Measurements from ENCODE around the gene MYPOP. TPM values are rescaled to one million over a fixed set of nuclear protein-coding genes. Genes with fewer than 3 reads are reported as not detected.

Gene MYPOP
- total RNA-seq, 6 experiments from 2014 or later, result 10.2 to 11.2 (median 10.5) TPM

GRCh38 chr19:45876411-45877197 is 25.8 kb downstream of the MYPOP start:
- H3K27ac Mint-ChIP-seq, result no peak overlapping the region
- H3K36me3 Mint-ChIP-seq (ENCODE audit: low read depth), result no peaks in the 10 kb centered on the region
- peaks cover 27% of the 10 kb centered on the region for H3K27me3 Mint-ChIP-seq (ENCODE audit: insufficient read depth)
- TF ChIP-seq CTCF (IDR thresholded peaks at IDR 0.05), result no peak
- no peak overlapping the region for H3K4me3 Mint-ChIP-seq
- no peak for DNase-seq
- H3K4me1 Mint-ChIP-seq (ENCODE audit: low read depth), result no peaks in the 10 kb centered on the region
- no peaks in the 10 kb centered on the region for H3K9me3 Mint-ChIP-seq

GRCh38 chr19:45876161-45876410 is 26.3 kb downstream of the MYPOP start:
- Mint-ChIP-seq H3K4me3 (no peak overlapping the region), H3K4me1 (ENCODE audit: low read depth) (no peaks in the 10 kb centered on the region)

GRCh38 chr19:45874620-45874966 is 27.8 kb downstream of the MYPOP start:
- Mint-ChIP-seq H3K27me3 (ENCODE audit: insufficient read depth) (peaks cover 27% of the 10 kb centered on the region), H3K4me1 (ENCODE audit: low read depth) (no peaks in the 10 kb centered on the region), H3K4me3 (no peak overlapping the region), H3K9me3 (no peaks in the 10 kb centered on the region), H3K36me3 (ENCODE audit: low read depth) (no peaks in the 10 kb centered on the region), H3K27ac (no peak overlapping the region)
- DNase-seq, result no peak
- TF ChIP-seq CTCF (IDR thresholded peaks at IDR 0.05), result no peak

More at GRCh38 chr19:45876161-45876410, 26.3 kb downstream of the MYPOP start:
- Mint-ChIP-seq H3K27ac (no peak overlapping the region), H3K36me3 (ENCODE audit: low read depth) (no peaks in the 10 kb centered on the region), H3K27me3 (ENCODE audit: insufficient read depth) (peaks cover 29% of the 10 kb centered on the region), H3K9me3 (no peaks in the 10 kb centered on the region)
- no peak for DNase-seq
- TF ChIP-seq CTCF (IDR thresholded peaks at IDR 0.05), result no peak

GRCh38 chr19:45873219-45873772 is 29.1 kb downstream of the MYPOP start:
- Mint-ChIP-seq H3K4me3 (no peak overlapping the region), H3K27me3 (ENCODE audit: insufficient read depth) (peaks cover 27% of the 10 kb centered on the region), H3K9me3 (no peaks in the 10 kb centered on the region), H3K27ac (no peak overlapping the region), H3K4me1 (ENCODE audit: low read depth) (no peaks in the 10 kb centered on the region), H3K36me3 (ENCODE audit: low read depth) (no peaks in the 10 kb centered on the region)
- TF ChIP-seq CTCF (IDR thresholded peaks at IDR 0.05), result no peak
- DNase-seq, result no peak

- no peak for TF ChIP-seq CTCF (IDR thresholded peaks at IDR 0.05)
- Mint-ChIP-seq H3K27ac (no peak overlapping the region), H3K27me3 (ENCODE audit: insufficient read depth) (peaks cover 26% of the 10 kb centered on the region), H3K9me3 (no peaks in the 10 kb centered on the region), H3K4me3 (no peak overlapping the region), H3K36me3 (ENCODE audit: low read depth) (no peaks in the 10 kb centered on the region), H3K4me1 (ENCODE audit: low read depth) (no peaks in the 10 kb centered on the region)
- DNase-seq, result no peak
Measured at GRCh38 chr19:45872095-45872919, 30.1 kb downstream of the MYPOP start.
